ENCODE measurements around the gene CD40.

GRCh38 chr20:46099491-46100287 lies 18.4 kb upstream of the CD40 start:
- no peak for TF ChIP-seq GATA3 (IDR thresholded peaks at IDR 0.05; ENCODE audit: low read depth, low read length)
- no peak for TF ChIP-seq GATA2 (IDR thresholded peaks at IDR 0.05; ENCODE audit: low read depth, low read length)

Measured in SH-SY5Y (cell line).